ENCODE data around the gene OR10A5.

Gene OR10A5

DNA sequence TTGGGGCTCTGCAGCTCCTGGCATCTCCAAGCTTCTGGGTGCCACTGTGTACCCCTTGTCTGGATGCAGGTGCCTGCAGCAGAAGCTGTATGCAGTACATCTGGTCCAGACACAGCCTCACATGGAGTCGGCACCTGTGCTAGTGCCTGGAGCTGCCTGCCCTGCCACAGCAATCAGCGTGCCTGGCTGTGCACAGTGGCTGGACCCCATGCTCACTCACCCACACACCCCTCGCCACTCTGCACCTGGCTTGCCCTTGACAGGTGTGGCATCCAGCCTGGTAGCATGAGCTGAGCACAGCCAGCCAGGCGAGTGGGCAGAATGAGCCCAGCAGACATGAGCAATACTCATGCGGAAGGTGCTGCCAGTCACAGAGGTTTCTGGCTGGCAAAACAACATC is 26.5 kb upstream of the OR10A5 start:
- ChIA-PET CTCF (interaction anchor here (1.0 to 2.2 kb wide), 5 partner anchors 15 to 81 kb away, joined by 3 to 5 read pairs (median 3); no protein-coding TSS in a partner anchor), POLR2A (no interaction called here)
- no peak for DNase-seq (ENCODE audit: extremely low spot score)
- TF ChIP-seq, protein P1, sequence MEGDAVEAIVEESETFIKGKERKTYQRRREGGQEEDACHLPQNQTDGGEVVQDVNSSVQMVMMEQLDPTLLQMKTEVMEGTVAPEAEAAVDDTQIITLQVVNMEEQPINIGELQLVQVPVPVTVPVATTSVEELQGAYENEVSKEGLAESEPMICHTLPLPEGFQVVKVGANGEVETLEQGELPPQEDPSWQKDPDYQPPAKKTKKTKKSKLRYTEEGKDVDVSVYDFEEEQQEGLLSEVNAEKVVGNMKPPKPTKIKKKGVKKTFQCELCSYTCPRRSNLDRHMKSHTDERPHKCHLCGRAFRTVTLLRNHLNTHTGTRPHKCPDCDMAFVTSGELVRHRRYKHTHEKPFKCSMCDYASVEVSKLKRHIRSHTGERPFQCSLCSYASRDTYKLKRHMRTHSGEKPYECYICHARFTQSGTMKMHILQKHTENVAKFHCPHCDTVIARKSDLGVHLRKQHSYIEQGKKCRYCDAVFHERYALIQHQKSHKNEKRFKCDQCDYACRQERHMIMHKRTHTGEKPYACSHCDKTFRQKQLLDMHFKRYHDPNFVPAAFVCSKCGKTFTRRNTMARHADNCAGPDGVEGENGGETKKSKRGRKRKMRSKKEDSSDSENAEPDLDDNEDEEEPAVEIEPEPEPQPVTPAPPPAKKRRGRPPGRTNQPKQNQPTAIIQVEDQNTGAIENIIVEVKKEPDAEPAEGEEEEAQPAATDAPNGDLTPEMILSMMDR (IDR thresholded peaks at IDR 0.05; ENCODE audit: control extremely low read depth, extremely low read depth, low read depth, missing control alignments): no peak

DNA sequence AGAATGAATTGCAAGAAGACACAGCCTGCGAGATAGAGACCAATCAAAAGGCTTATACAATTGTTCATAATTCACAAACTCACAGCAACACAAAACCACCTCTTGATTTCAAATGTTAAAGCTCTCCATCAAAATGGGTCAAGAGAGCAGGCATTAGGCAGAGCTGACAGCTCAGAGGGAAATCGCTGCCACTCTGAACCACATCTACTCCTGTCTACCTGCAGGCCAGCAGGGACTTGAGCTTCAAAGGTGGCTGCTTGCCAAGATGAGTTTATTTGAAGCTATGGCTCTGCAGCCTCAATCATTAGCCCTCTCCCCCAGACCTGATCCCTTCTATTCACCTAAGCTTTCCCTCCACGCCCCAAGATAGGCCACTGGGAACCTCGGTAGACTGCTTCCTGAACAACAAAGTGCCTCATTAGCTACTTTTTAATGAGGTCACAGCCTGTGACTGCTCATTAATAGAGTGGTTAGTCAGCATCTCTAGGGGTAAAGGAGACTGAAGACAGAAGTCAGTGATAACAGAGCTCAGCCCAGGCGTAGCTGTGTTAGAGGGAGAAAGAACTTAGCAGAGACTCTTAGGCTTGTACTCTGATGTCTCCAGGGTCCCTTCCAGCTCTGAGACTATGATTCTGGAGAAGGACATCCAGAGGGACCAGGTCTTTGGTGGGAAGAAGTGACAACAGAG is 21.2 kb upstream of the OR10A5 start:
- POLR2A ChIA-PET: no interaction called here
- CTCF ChIA-PET: interaction anchor here (0.8 to 3.9 kb wide), 7 partner anchors 9 to 618 kb away, joined by 3 to 42 read pairs (median 3); partner anchors contain the start of gene MRPL17
- TF ChIP-seq, protein P1 (IDR thresholded peaks at IDR 0.05; ENCODE audit: control extremely low read depth, extremely low read depth, low read depth, missing control alignments): no peak
- no peak for DNase-seq (ENCODE audit: extremely low spot score)

DNA sequence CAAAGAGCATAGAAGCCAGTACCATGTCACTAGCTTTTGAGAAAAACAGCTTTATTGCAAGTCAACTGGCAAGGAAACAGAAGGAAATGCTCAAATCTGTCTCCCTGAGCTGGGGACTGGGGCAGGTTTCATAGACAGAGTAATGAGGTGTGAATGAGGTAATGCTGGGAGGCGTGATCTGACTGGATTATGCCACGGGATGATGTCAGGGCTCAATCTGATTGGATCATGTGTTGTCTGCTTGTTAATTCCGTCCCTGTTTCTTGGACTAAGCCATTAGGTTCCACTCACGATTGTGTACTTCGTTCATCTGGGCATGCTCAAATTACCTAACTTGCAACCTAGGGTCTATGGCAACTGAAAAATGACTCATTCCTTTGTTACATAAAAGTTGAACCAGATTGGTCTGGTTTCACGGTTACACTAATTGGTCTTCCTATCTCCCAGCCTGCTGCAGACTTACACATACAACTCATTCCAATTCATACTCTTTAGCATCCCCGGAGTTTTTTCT is 20.2 kb upstream of the OR10A5 start:
- DNase-seq (ENCODE audit: extremely low spot score): no peak
- ChIA-PET POLR2A (no interaction called here), CTCF (interaction anchor here (0.8 to 3.9 kb wide), 4 partner anchors 9 to 617 kb away, joined by 3 to 42 read pairs (median 4); partner anchors contain the start of gene OR10A2)
- TF ChIP-seq, protein P1 (IDR thresholded peaks at IDR 0.05; ENCODE audit: control extremely low read depth, extremely low read depth, low read depth, missing control alignments): no peak

DNA sequence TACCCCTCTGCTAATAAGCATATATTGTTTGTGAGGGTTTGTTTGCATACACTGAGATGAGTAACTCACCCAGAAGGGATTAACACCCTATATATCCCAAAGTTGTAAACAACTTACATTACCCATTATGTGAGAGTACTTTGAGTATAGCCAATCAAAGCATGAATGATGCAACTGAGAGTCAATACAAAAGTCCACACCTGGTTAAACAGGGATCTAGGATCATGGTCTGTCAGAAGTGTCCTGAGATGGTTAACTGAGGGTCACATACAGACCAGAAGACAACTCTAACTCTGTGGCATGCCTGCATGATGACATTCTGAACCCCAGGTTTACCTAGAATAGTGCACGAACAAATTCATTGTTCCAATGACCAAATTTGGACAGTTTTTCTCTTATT is 17.4 kb upstream of the OR10A5 start:
- TF ChIP-seq, protein P1 (IDR thresholded peaks at IDR 0.05; ENCODE audit: control extremely low read depth, extremely low read depth, low read depth, missing control alignments): no peak
- ChIA-PET POLR2A (no interaction called here), CTCF (interaction anchor here (1.8 kb wide), 1 partner anchor 33 kb away, joined by 5 read pairs; no protein-coding TSS in a partner anchor)
- DNase-seq (ENCODE audit: extremely low spot score): no peak

DNA sequence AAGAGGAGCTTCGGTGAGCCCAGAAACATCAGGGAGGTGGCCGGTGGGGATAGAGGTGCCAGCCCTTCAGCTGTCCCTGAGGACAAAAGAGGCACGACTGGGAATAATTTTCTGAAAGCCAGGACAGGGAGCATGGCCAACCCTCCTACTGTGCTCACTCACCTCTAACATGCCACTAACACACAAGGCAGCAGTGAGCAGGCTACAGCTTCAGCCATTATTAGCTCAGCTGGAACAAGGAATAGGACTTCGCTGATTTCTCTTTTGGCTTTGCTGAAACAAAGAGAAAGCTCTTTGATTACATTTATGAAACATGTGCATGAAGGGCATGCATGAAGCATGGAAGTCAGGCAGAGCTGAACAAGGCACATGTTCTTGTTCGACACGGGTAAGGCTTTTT is 12.1 kb upstream of the OR10A5 start:
- ChIA-PET POLR2A (no interaction called here), CTCF (interaction anchor here (1.1 to 2.4 kb wide), 6 partner anchors 9 to 78 kb away, joined by 3 to 21 read pairs (median 4); no protein-coding TSS in a partner anchor)
- TF ChIP-seq, protein P1 (IDR thresholded peaks at IDR 0.05; ENCODE audit: control extremely low read depth, extremely low read depth, low read depth, missing control alignments): no peak
- DNase-seq (ENCODE audit: extremely low spot score): no peak

DNA sequence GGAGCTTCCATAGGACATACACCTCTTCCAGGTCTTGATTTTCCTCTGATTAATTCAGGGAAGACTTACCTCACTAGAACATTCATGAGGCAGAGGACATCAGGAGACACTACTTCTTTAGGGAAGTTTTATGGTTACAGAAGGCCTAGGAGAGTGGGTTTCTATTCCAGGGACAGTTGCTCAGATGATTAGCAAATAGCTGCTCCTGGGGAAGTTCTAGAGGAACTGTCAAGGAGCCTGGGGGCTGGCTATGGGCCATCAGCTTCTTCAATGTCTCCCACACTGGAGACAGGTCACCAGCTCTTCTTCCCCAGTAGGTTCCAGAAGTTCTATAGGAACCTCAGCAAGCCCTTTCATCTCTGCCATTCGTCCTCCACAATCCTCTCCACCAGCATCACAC is 11.5 kb upstream of the OR10A5 start:
- no peak for DNase-seq (ENCODE audit: extremely low spot score)
- TF ChIP-seq, protein P1 (IDR thresholded peaks at IDR 0.05; ENCODE audit: control extremely low read depth, extremely low read depth, low read depth, missing control alignments): no peak
- ChIA-PET CTCF (interaction anchor here (0.8 to 2.4 kb wide), 8 partner anchors 8 to 78 kb away, joined by 3 to 21 read pairs (median 4); no protein-coding TSS in a partner anchor), POLR2A (no interaction called here)

All from GM10248 (cell line).